ENCODE results near the gene MYH9. TPM values are rescaled to one million over a fixed set of nuclear protein-coding genes. Genes with fewer than 3 reads are reported as not detected.
"Not testable (repeated sequence)": the region's sequence is repeated elsewhere in the genome, so short reads cannot be mapped to it uniquely, and the experiment has no call there.

The MYH9 gene
- total and polyA plus RNA-seq, 2 donors (not counting 1 experiment from before 2014, with no cell fraction given) = 108 to 554 TPM

DNA sequence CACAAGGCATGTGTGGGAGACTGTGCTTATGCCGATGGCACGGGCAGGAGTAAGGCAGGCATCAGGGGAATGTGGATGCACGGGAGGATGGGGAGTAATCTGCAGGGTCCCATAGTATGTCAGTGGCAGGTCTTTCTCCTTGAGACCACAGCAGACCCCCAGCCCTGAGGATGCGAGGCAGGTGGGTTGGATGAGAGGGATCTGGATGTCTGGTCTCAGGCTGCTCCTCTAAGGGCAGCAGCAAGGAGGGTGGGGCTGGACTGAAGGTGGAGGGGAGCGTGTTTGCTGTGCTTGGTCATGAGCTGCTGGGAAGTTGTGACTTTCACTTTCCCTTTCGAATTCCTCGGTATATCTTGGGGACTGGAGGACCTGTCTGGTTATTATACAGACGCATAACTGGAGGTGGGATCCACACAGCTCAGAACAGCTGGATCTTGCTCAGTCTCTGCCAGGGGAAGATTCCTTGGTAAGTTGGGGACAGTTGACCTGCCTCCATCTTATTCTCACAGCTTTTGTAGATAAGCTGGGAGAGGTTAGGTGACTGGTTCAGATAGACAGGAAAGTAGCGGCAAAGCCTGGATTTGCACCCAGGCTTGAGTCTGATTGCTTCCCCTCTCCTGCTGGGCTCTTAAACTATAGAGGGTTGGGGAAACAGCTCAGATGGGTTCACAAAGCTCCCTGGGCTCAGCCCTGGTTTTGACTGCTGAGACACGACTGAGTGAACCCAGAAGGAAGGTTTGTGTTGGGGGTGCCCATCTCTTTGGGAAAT, 134.8 kb downstream of the MYH9 start, which contains the start of gene APOL1:
APOL1 (plus strand) TSS at position 380 of the 769 bp plus-strand sequence. CDS start 1,823 bp downstream, outside the sequence.
- H3K4me1 ChIP-seq (ENCODE audit: control insufficient read depth in 2 of 2, insufficient read depth in 2 of 2, low read length in 2 of 2) = peaks cover 11 to 16% of the 10 kb centered on the region in 2 donors
- ChIA-PET CTCF (interaction anchor here (0.9 to 3.8 kb wide), 2 partner anchors 13 to 34 kb away, joined by 3 to 22 read pairs; partner anchors contain the start of gene APOL2), POLR2A (interaction anchor here (2.7 kb wide), 1 partner anchor 13 kb away, joined by 9 read pairs; the partner anchor contains the start of gene APOL2)
- peak within 1 kb of the TSS; percentile 95 for H3K4me3 Mint-ChIP-seq
- WGBS (ENCODE audit: insufficient coverage) = 32% methylated on average over 9 of the region's 10 CpGs
- peak; percentile 96 for ATAC-seq (ENCODE audit: low read depth)
- H3K9me3 ChIP-seq (ENCODE audit: control extremely low read depth in 1 of 3, control insufficient read depth in 2 of 3, insufficient read depth in 1 of 3, low read length in 2 of 3) = peaks cover 0 to 8% (median 0%) of the 10 kb centered on the region in 3 donors
- H3K9ac ChIP-seq (ENCODE audit: low read length) = peak within 1 kb of the TSS; percentile 73
- H3K27ac ChIP-seq (ENCODE audit: low read length in 2 of 2) = peak within 1 kb of the TSS; percentile 68 to 70
- peaks cover 13% of the 10 kb centered on the region for H3K79me2 ChIP-seq (ENCODE audit: control insufficient read depth, insufficient read depth, low read length)
- peaks cover 0 to 6% of the 10 kb centered on the region in 2 experiments for H3K36me3 ChIP-seq (replicated peaks in 1 of 2; ENCODE audit: control extremely low read depth in 1 of 2, control insufficient read depth in 1 of 2, extremely low read depth in 1 of 2, insufficient read depth in 2 of 2, low read length in 1 of 2)
- H3K27me3 ChIP-seq (replicated peaks in 1 of 4; ENCODE audit: control extremely low read depth in 1 of 4, control insufficient read depth in 3 of 4, insufficient read depth in 4 of 4, low read length in 3 of 4) = no peaks in the 10 kb centered on the region
- H3K4me3 ChIP-seq (ENCODE audit: control extremely low read depth in 1 of 5, extremely low read depth in 1 of 5, insufficient read depth in 1 of 5, low read depth in 2 of 5, low read length in 4 of 5) = peak within 1 kb of the TSS; percentile 60 to 80 (median 74)
- H3K4me2 ChIP-seq (replicated peaks; ENCODE audit: low read depth, low read length, poor library complexity, severe bottlenecking) = peak within 1 kb of the TSS; percentile 72
- no peaks in the 10 kb centered on the region for H4K20me1 ChIP-seq (ENCODE audit: control insufficient read depth, insufficient read depth, low read length, poor library complexity, severe bottlenecking)
- H3K4me1 Mint-ChIP-seq = peaks cover 31% of the 10 kb centered on the region
- DNase-seq = peak; percentile 73
- intact Hi-C loops (cut with micrococcal nuclease) = loop anchor here (1.0 kb wide), 1 partner anchor 14 kb away; the partner anchor contains the start of gene APOL2
- H3K9me3 Mint-ChIP-seq (ENCODE audit: insufficient read depth) = peaks cover 3% of the 10 kb centered on the region
- TF ChIP-seq, protein P1, sequence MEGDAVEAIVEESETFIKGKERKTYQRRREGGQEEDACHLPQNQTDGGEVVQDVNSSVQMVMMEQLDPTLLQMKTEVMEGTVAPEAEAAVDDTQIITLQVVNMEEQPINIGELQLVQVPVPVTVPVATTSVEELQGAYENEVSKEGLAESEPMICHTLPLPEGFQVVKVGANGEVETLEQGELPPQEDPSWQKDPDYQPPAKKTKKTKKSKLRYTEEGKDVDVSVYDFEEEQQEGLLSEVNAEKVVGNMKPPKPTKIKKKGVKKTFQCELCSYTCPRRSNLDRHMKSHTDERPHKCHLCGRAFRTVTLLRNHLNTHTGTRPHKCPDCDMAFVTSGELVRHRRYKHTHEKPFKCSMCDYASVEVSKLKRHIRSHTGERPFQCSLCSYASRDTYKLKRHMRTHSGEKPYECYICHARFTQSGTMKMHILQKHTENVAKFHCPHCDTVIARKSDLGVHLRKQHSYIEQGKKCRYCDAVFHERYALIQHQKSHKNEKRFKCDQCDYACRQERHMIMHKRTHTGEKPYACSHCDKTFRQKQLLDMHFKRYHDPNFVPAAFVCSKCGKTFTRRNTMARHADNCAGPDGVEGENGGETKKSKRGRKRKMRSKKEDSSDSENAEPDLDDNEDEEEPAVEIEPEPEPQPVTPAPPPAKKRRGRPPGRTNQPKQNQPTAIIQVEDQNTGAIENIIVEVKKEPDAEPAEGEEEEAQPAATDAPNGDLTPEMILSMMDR (IDR thresholded peaks at IDR 0.05) = no peak
- no peak for TF ChIP-seq EZH2 (IDR thresholded peaks at IDR 0.05; ENCODE audit: borderline replicate concordance, insufficient read depth, low read depth, low read length, poor library complexity, severe bottlenecking)
- peak within 1 kb of the TSS; percentile 92 for H3K27ac Mint-ChIP-seq
- no peaks in the 10 kb centered on the region for H3K27me3 Mint-ChIP-seq
- H2AFZ ChIP-seq (ENCODE audit: insufficient read depth, low read depth, low read length, poor library complexity, severe bottlenecking) = peak within 1 kb of the TSS; percentile 80

GRCh38 chr22:36251979-36252608, 135.7 kb downstream of the MYH9 start:
- H3K9me3 Mint-ChIP-seq (ENCODE audit: insufficient read depth); intact Hi-C loops (cut with micrococcal nuclease); H3K9ac ChIP-seq (ENCODE audit: low read length); H3K4me3 Mint-ChIP-seq; H3K27me3 ChIP-seq (replicated peaks in 1 of 4; ENCODE audit: control extremely low read depth in 1 of 4, control insufficient read depth in 3 of 4, insufficient read depth in 4 of 4, low read length in 3 of 4); H3K27ac ChIP-seq (ENCODE audit: low read length in 2 of 2); ATAC-seq (ENCODE audit: low read depth); H3K36me3 ChIP-seq (replicated peaks in 1 of 2; ENCODE audit: control extremely low read depth in 1 of 2, control insufficient read depth in 1 of 2, extremely low read depth in 1 of 2, insufficient read depth in 2 of 2, low read length in 1 of 2); H4K20me1 ChIP-seq (ENCODE audit: control insufficient read depth, insufficient read depth, low read length, poor library complexity, severe bottlenecking); DNase-seq; H3K9me3 ChIP-seq (ENCODE audit: control extremely low read depth in 1 of 3, control insufficient read depth in 2 of 3, insufficient read depth in 1 of 3, low read length in 2 of 3); H3K27me3 Mint-ChIP-seq: not testable (repeated sequence)
- Histone ChIP-seq H3K79me2 (ENCODE audit: control insufficient read depth, insufficient read depth, low read length) (peaks cover 13% of the 10 kb centered on the region), H2AFZ (ENCODE audit: insufficient read depth, low read depth, low read length, poor library complexity, severe bottlenecking) (peak overlapping the region; percentile 80), H3K4me2 (replicated peaks; ENCODE audit: low read depth, low read length, poor library complexity, severe bottlenecking) (peak overlapping the region; percentile 72), H3K4me1 (ENCODE audit: control insufficient read depth in 2 of 2, insufficient read depth in 2 of 2, low read length in 2 of 2) (peaks cover 11 to 16% of the 10 kb centered on the region in 2 donors), H3K4me3 (ENCODE audit: control extremely low read depth in 1 of 5, extremely low read depth in 1 of 5, insufficient read depth in 1 of 5, low read depth in 2 of 5, low read length in 4 of 5) (peak overlapping the region in 1 of 5 experiments; percentile 60)
- POLR2A ChIA-PET = interaction anchor here (2.7 kb wide), 1 partner anchor 12 kb away, joined by 9 read pairs; the partner anchor contains the start of gene APOL2
- WGBS (ENCODE audit: insufficient coverage) = 100% methylated on average over 2 of the region's 7 CpGs
- Mint-ChIP-seq H3K27ac (peak overlapping the region; percentile 59), H3K4me1 (peaks cover 31% of the 10 kb centered on the region)
- CTCF ChIA-PET = interaction anchor here (3.8 kb wide), 1 partner anchor 12 kb away, joined by 22 read pairs; the partner anchor contains the start of gene APOL2

DNA sequence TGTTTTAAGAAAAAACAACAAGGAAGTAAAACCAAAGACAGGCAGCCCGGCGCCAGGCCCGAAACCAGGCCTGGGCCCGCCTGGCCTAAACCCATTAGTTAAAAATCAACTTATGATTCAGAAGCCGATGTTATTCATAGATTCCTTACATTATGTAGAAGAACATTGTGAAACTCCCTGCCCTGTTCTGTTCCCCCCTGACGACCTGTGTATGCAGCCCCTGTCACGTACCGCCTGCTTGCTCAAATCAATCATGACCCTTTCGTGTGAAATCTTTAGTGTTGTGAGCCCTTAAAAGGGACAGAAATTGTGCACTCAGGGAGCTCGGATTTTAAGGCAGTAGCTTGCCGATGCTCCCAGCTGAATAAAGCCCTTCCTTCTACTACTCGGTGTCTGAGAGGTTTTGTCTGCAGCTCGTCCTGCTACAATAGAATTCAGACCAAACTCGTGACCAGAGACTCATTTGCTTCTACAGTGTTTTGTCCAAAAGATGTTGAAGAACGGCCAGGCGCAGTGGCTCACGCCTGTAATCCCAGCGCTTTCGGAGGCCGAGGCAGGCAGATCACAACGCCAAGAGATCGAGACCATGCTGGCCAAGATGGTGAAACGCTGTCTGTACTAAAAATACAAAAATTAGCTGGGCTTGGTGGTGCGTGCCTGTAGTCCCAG, 137.3 kb downstream of the MYH9 start:
- H3K36me3 ChIP-seq (replicated peaks in 1 of 2; ENCODE audit: control extremely low read depth in 1 of 2, control insufficient read depth in 1 of 2, extremely low read depth in 1 of 2, insufficient read depth in 2 of 2, low read length in 1 of 2); H3K27me3 ChIP-seq (replicated peaks in 1 of 4; ENCODE audit: control extremely low read depth in 1 of 4, control insufficient read depth in 3 of 4, insufficient read depth in 4 of 4, low read length in 3 of 4); H3K4me3 ChIP-seq (ENCODE audit: control extremely low read depth in 1 of 5, extremely low read depth in 1 of 5, insufficient read depth in 1 of 5, low read depth in 2 of 5, low read length in 4 of 5); H3K4me3 Mint-ChIP-seq; H3K9ac ChIP-seq (ENCODE audit: low read length); H4K20me1 ChIP-seq (ENCODE audit: control insufficient read depth, insufficient read depth, low read length, poor library complexity, severe bottlenecking); H3K27ac ChIP-seq (ENCODE audit: low read length in 2 of 2); H3K27me3 Mint-ChIP-seq; H3K9me3 ChIP-seq (ENCODE audit: control extremely low read depth in 1 of 3, control insufficient read depth in 2 of 3, insufficient read depth in 1 of 3, low read length in 2 of 3); DNase-seq; ATAC-seq (ENCODE audit: low read depth); H3K4me2 ChIP-seq (replicated peaks; ENCODE audit: low read depth, low read length, poor library complexity, severe bottlenecking); H3K9me3 Mint-ChIP-seq (ENCODE audit: insufficient read depth); intact Hi-C loops (cut with micrococcal nuclease): not testable (repeated sequence)
- peak overlapping the region; percentile 48 for H3K27ac Mint-ChIP-seq
- peaks cover 24% of the 10 kb centered on the region for H3K4me1 Mint-ChIP-seq
- H3K79me2 ChIP-seq (ENCODE audit: control insufficient read depth, insufficient read depth, low read length) = peaks cover 13% of the 10 kb centered on the region
- POLR2A ChIA-PET = interaction anchor here (0.6 kb wide), 1 partner anchor 36 kb away, joined by 5 read pairs; no protein-coding TSS in a partner anchor
- H2AFZ ChIP-seq (ENCODE audit: insufficient read depth, low read depth, low read length, poor library complexity, severe bottlenecking) = peak overlapping the region; percentile 53
- H3K4me1 ChIP-seq (ENCODE audit: control insufficient read depth in 2 of 2, insufficient read depth in 2 of 2, low read length in 2 of 2) = peaks cover 11 to 16% of the 10 kb centered on the region in 2 donors
- CTCF ChIA-PET = interaction anchor here (1.4 kb wide), 1 partner anchor 236 kb away, joined by 4 read pairs; no protein-coding TSS in a partner anchor
- 96% methylated on average over 13 of the region's 24 CpGs for WGBS (ENCODE audit: insufficient coverage)
